CD4-positive, alpha-beta T cell (primary cell): ENCODE results near the gene TRABD2B. TPM values are rescaled to one million over a fixed set of nuclear protein-coding genes. Genes with fewer than 3 reads are reported as not detected.

Experiments
- ATAC-seq: fragments of 200-7000 bp; cut with Tn5 transposase; one replicate; pipeline ENCODE4 v1.10.0; 2022; ENCODE audit warnings: mild to moderate bottlenecking; ENCODE audit not compliant: poor library complexity
- CTCF ChIA-PET: fragments of 350-600 bp; sonication (Branson Sonifier 250); formaldehyde crosslinking; loops from one replicate; lab custom pipeline; 2021; ENCODE audit warnings: antibody characterized with exemption, inconsistent platforms; lab: Charles Lee
- POLR2A ChIA-PET: fragments of 350-600 bp; sonication (Branson Sonifier 250); formaldehyde crosslinking; loops from one replicate; lab custom pipeline; 2021; ENCODE audit warnings: antibody characterized with exemption, inconsistent platforms; lab: Charles Lee
- DNase-seq, 14 experiments: peaks; one replicate each; pipeline ENCODE4 v3.0.0-alpha.2; 2013 to 2020; ENCODE audit warnings: mixed read lengths in 2 of 14
- H3K27ac ChIP-seq, 2 donors: one replicate each; pipeline versions ENCODE4 v1.5.1 to v1.7.0; 2013; ENCODE audit warnings: low read length in 2 of 2, low read depth in 1 of 2, mild to moderate bottlenecking in 1 of 2
- H3K27me3 ChIP-seq, 2 experiments: 1 replicate in 1 of 2; 2 replicates in 1 of 2; pipeline versions ENCODE4 v1.6.1 to v1.7.0; 2013; ENCODE audit warnings: low read length in 2 of 2, control low read depth in 1 of 2, mild to moderate bottlenecking in 1 of 2, moderate library complexity in 1 of 2; ENCODE audit not compliant: insufficient read depth in 2 of 2, control insufficient read depth in 1 of 2
- H3K36me3 ChIP-seq: one replicate; pipeline ENCODE4 v1.6.1; 2013; ENCODE audit warnings: low read length, control low read depth; ENCODE audit not compliant: insufficient read depth
- H3K4me1 ChIP-seq: one replicate; pipeline ENCODE4 v1.6.1; 2013; ENCODE audit warnings: low read length, control low read depth; ENCODE audit not compliant: insufficient read depth
- H3K4me3 ChIP-seq: one replicate; pipeline ENCODE4 v1.5.1; 2013; ENCODE audit warnings: mild to moderate bottlenecking, low read length, moderate library complexity
- H3K9me3 ChIP-seq, 2 experiments: 1 replicate in 1 of 2; 2 replicates in 1 of 2; pipeline versions ENCODE4 v1.6.1 to v1.7.0; 2013; ENCODE audit warnings: low read length in 2 of 2, mild to moderate bottlenecking in 2 of 2, control low read depth in 1 of 2, moderate library complexity in 1 of 2; ENCODE audit not compliant: control insufficient read depth in 1 of 2, insufficient read depth in 1 of 2
- H3K27ac Mint-ChIP-seq: one replicate; pipeline ENCODE4 v1.8.0; 2020; ENCODE audit warnings: mixed read lengths
- H3K27me3 Mint-ChIP-seq: one replicate; pipeline ENCODE4 v1.8.0; 2021; ENCODE audit warnings: mixed read lengths
- H3K36me3 Mint-ChIP-seq: one replicate; pipeline ENCODE4 v1.8.0; 2021; ENCODE audit warnings: low read depth, mixed read lengths
- H3K4me1 Mint-ChIP-seq: one replicate; pipeline ENCODE4 v1.8.0; 2021; ENCODE audit warnings: low read depth, mixed read lengths
- H3K4me3 Mint-ChIP-seq: one replicate; pipeline ENCODE4 v1.8.0; 2020; ENCODE audit warnings: mild to moderate bottlenecking, mixed read lengths
- H3K9me3 Mint-ChIP-seq: one replicate; pipeline ENCODE4 v1.8.0; 2020; ENCODE audit warnings: mixed read lengths
- intact Hi-C, 2 experiments: fragments of 100-400 bp; cut with DNase I in 1 of 2; cut with micrococcal nuclease in 1 of 2; formaldehyde crosslinking; loops; one replicate each; pipeline versions ENCODE4 v1.15.1 to v1.9.0; 2023 to 2025; cut with DNase I, micrococcal nuclease
- polyA plus RNA-seq, 2 donors: library from polyadenylated mRNA; unstranded; fragments of 120-200 nt; gene quantifications; one replicate each; pipeline ENCODE4 v1.2.1, GENCODE V29; 2013
- total RNA-seq, 174 experiments: library from RNA in 2 of 174; stranded (reverse) in 2 of 174; gene quantifications; one replicate each; pipeline ENCODE4 v1.2.3 and lab custom pipeline; 2021 to 2026
- TF ChIP-seq, protein P1 (sequence below): fragments of 200-600 bp; IDR thresholded peaks from one replicate; pipeline ENCODE4 v1.8.0; 2022; ENCODE audit warnings: antibody characterized with exemption, mild to moderate bottlenecking

The TRABD2B gene
- total RNA-seq (not detected), total RNA-seq (lab: John Stamatoyannopoulos, UW) (0 to 0.08 (median 0) reads per million in 172 experiments)
- not detected for polyA plus RNA-seq (2013, experiment 1 of 2)
- polyA plus RNA-seq (2013, experiment 2 of 2) = 0.15 TPM

DNA sequence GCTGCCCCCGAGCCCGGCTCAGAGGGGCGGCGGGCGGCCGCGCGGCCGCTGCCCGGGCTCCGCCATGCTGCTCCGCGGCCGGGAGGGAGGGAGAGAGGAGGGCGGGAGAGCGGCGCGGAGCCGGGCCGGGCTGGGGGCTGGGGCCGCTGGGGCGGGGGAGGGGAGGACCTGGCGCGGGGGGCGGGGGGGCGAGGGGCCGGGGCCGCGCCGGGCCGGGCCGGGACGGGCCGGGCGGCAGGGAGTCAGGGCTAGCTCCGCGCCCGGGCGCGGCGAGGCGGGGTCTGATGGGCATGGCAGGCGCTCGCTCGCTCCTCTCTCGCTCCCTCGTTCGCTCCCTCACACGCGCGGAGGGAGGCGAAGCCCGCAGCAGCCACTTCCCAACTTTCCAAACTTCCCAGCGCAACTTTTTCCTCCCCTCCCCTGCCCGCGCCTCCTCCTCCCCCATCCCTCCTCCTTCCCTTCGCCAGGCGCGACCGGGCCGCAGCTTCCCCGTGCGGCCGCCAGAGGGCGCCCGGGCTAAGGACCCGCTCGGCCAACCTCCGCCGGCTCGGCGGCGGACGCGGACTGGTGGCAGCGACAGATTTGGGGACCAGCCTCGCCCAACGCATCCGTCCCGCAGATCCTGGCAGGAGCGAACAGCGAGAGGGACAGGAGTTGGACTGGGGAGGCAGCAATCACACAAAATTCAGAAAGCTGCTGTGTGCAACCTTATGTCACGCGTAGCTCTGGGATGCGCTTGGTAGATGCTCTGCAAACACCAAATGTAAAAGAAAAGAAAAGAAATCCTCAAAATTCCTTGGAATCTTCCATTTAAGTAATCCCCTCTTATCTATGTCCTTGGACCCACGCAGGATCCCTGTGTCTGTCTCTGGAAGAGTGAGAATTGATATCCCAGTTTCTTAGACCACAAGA is at the start of gene TRABD2B:
Gene TRABD2B, minus strand, starts transcription at position 97 of the 912 bp plus-strand sequence.
- intact Hi-C loops = loop anchor here (1.0 to 5.0 kb wide), 2 partner anchors 240 kb away; no protein-coding TSS in a partner anchor
- peak; percentile 51 for ATAC-seq
- peak; percentile 11 to 74 (median 48) for DNase-seq
- CTCF ChIA-PET = interaction anchor here (0.7 to 1.5 kb wide), 3 partner anchors 10 to 240 kb away, joined by 4 to 5 read pairs (median 4); no protein-coding TSS in a partner anchor
- Histone ChIP-seq H3K4me3 (peak within 1 kb of the TSS; percentile 34), H3K4me1 (peaks cover 7% of the 10 kb centered on the region), H3K36me3 (no peaks in the 10 kb centered on the region), H3K27me3 (peaks cover 38 to 52% of the 10 kb centered on the region in 2 experiments), H3K9me3 (peaks cover 0 to 6% of the 10 kb centered on the region in 2 experiments), H3K27ac (no peak within 1 kb of the TSS)
- Mint-ChIP-seq H3K27me3 (peaks cover 77% of the 10 kb centered on the region), H3K4me3 (peak within 1 kb of the TSS; percentile 77), H3K36me3 (no peaks in the 10 kb centered on the region), H3K27ac (no peak within 1 kb of the TSS), H3K4me1 (peaks cover 15% of the 10 kb centered on the region), H3K9me3 (no peaks in the 10 kb centered on the region)
- TF ChIP-seq, protein P1, sequence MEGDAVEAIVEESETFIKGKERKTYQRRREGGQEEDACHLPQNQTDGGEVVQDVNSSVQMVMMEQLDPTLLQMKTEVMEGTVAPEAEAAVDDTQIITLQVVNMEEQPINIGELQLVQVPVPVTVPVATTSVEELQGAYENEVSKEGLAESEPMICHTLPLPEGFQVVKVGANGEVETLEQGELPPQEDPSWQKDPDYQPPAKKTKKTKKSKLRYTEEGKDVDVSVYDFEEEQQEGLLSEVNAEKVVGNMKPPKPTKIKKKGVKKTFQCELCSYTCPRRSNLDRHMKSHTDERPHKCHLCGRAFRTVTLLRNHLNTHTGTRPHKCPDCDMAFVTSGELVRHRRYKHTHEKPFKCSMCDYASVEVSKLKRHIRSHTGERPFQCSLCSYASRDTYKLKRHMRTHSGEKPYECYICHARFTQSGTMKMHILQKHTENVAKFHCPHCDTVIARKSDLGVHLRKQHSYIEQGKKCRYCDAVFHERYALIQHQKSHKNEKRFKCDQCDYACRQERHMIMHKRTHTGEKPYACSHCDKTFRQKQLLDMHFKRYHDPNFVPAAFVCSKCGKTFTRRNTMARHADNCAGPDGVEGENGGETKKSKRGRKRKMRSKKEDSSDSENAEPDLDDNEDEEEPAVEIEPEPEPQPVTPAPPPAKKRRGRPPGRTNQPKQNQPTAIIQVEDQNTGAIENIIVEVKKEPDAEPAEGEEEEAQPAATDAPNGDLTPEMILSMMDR = peak; percentile 91
- POLR2A ChIA-PET = no interaction called here

DNA sequence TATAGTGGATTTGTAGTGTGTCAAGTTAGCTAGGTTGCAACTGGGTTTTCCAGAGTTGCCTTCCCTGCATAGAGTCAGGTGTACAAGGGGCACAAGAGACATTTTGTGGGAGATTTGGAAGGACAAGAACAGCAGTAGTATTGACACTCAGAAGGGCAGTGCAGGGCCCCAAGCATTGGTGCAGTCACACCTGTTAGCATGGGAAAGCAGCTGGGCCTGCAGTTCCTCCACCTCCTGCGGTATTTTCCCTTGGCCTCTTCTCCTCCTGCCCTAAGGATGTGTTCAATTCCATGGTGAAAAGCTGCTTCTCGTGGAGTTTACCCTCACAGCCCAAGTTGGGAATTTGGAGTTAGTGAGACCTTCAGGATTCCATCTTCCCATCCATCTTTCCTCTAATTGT is 47.1 kb upstream of the TRABD2B start:
- no peak for ATAC-seq
- DNase-seq = no peak
- Mint-ChIP-seq H3K27ac (no peak overlapping the region), H3K9me3 (no peaks in the 10 kb centered on the region), H3K36me3 (no peaks in the 10 kb centered on the region), H3K4me1 (no peaks in the 10 kb centered on the region), H3K27me3 (peaks cover 13% of the 10 kb centered on the region), H3K4me3 (no peak overlapping the region)
- TF ChIP-seq, protein P1 = no peak
- Histone ChIP-seq H3K9me3 (no peaks in the 10 kb centered on the region), H3K36me3 (no peaks in the 10 kb centered on the region), H3K4me3 (no peak overlapping the region), H3K4me1 (no peaks in the 10 kb centered on the region), H3K27ac (no peak overlapping the region), H3K27me3 (no peaks in the 10 kb centered on the region)
- CTCF ChIA-PET = no interaction called here
- intact Hi-C loops = no loop called here
- POLR2A ChIA-PET = no interaction called here

DNA sequence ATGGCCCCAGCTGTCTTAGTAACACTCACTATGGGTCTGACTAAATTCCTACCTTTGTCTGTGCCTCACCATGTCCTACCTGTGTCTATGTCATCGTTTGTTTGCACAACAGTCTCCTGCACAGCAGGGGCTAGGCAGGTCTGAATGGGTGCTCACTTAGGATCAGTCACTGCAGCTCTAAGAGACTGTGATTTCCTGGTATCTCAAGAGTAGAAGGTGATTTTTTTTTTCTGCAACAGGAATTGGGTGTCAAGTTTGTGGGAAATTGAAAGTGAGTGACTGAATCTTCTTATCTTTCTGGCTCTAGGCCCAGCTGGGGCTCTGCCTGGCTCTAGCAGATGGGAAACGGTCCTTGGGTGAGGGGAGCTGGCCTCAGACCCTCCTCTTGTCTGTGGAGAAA is 46.4 kb upstream of the TRABD2B start:
- no peaks in the 10 kb centered on the region for H3K9me3 ChIP-seq
- TF ChIP-seq, protein P1 = no peak
- DNase-seq = no peak
- no peak overlapping the region for H3K4me3 Mint-ChIP-seq
- intact Hi-C loops = no loop called here
- no peaks in the 10 kb centered on the region for H3K36me3 Mint-ChIP-seq
- POLR2A ChIA-PET = interaction anchor here (0.7 kb wide), 1 partner anchor 11 kb away, joined by 3 read pairs; no protein-coding TSS in a partner anchor
- H3K27me3 ChIP-seq = no peaks in the 10 kb centered on the region
- no peaks in the 10 kb centered on the region for H3K4me1 Mint-ChIP-seq
- no peak overlapping the region for H3K4me3 ChIP-seq
- H3K4me1 ChIP-seq = no peaks in the 10 kb centered on the region
- H3K27me3 Mint-ChIP-seq = peaks cover 13% of the 10 kb centered on the region
- no peak overlapping the region for H3K27ac Mint-ChIP-seq
- no peak overlapping the region for H3K27ac ChIP-seq
- no peak for ATAC-seq
- no peaks in the 10 kb centered on the region for H3K9me3 Mint-ChIP-seq
- CTCF ChIA-PET = no interaction called here
- H3K36me3 ChIP-seq = no peaks in the 10 kb centered on the region
